ENCODE measurements around the gene BMP10. TPM values are rescaled to one million over a fixed set of nuclear protein-coding genes. Genes with fewer than 3 reads are reported as not detected.
"Not testable (repeated sequence)": the region's sequence is repeated elsewhere in the genome, so short reads cannot be mapped to it uniquely, and the experiment has no call there.

BMP10 gene
- total and polyA plus RNA-seq, 10 donors, result not detected

- H3K4me3 ChIP-seq, result no peak overlapping the region
- H3K27me3 ChIP-seq (replicated peaks in 1 of 7), result no peaks in the 10 kb centered on the region
- H3K4me1 ChIP-seq, result no peaks in the 10 kb centered on the region
- 84 to 89% (median 88%) methylated on average over 4 of the region's 4 CpGs for WGBS, 5 donors
- intact Hi-C loops (cut with DNase I; ENCODE audit: low total_unique reads), result loop anchor here (10.0 kb wide), 1 partner anchor 56 kb away; no protein-coding TSS in a partner anchor
- H3K36me3 ChIP-seq, result no peaks in the 10 kb centered on the region
- no peak for DNase-seq
- H3K27ac ChIP-seq, result no peak overlapping the region
- TF ChIP-seq POLR2A (IDR thresholded peaks at IDR 0.05), result no peak
- TF ChIP-seq CTCF (IDR thresholded peaks at IDR 0.05 in 8 of 11, conservative IDR thresholded peaks at IDR 0.05 in 3 of 11), result no peak
- TF ChIP-seq POLR2AphosphoS5 (IDR thresholded peaks at IDR 0.05), result no peak
- peaks cover 0 to 20% (median 15%) of the 10 kb centered on the region in 8 donors for H3K9me3 ChIP-seq
These were observed 30.0 kb upstream of the BMP10 start for GRCh38 chr2:68901199-68901514.

GRCh38 chr2:68900496-68901198 is 29.4 kb upstream of the BMP10 start:
- no peak for DNase-seq
- H3K27me3 ChIP-seq (replicated peaks in 1 of 7), result no peaks in the 10 kb centered on the region
- no peak overlapping the region for H3K4me3 ChIP-seq
- no peaks in the 10 kb centered on the region for H3K36me3 ChIP-seq
- 77 to 87% (median 82%) methylated on average over 5 of the region's 5 CpGs for WGBS, 5 donors
- intact Hi-C loops (cut with DNase I; ENCODE audit: low total_unique reads), result loop anchor here (10.0 kb wide), 1 partner anchor 56 kb away; no protein-coding TSS in a partner anchor
- no peak overlapping the region for H3K27ac ChIP-seq
- H3K4me1 ChIP-seq, result no peaks in the 10 kb centered on the region
- no peak for TF ChIP-seq POLR2A (IDR thresholded peaks at IDR 0.05)
- H3K9me3 ChIP-seq, result peaks cover 0 to 20% (median 15%) of the 10 kb centered on the region in 8 donors

GRCh38 chr2:68895981-68896380 is 24.8 kb upstream of the BMP10 start:
- H3K4me3 ChIP-seq; DNase-seq; H3K9me3 ChIP-seq; intact Hi-C loops (cut with DNase I; ENCODE audit: low total_unique reads); H3K4me1 ChIP-seq; H3K36me3 ChIP-seq; H3K27ac ChIP-seq; H3K27me3 ChIP-seq (replicated peaks in 1 of 7): not testable (repeated sequence)
- WGBS, 5 donors, result 92 to 98% (median 97%) methylated on average over 6 of the region's 6 CpGs

GRCh38 chr2:68889500-68889899 is 18.3 kb upstream of the BMP10 start:
- peaks cover 0 to 4% (median 0%) of the 10 kb centered on the region in 6 donors for H3K4me1 ChIP-seq
- no peaks in the 10 kb centered on the region for H3K27me3 ChIP-seq (replicated peaks in 1 of 7)
- WGBS, 5 donors, result 75 to 98% (median 80%) methylated on average over 11 to 12 of the region's 12 CpGs
- H3K27ac ChIP-seq, result no peak overlapping the region
- no peaks in the 10 kb centered on the region for H3K9me3 ChIP-seq
- no peaks in the 10 kb centered on the region for H3K36me3 ChIP-seq
- TF ChIP-seq CTCF (IDR thresholded peaks at IDR 0.05 in 8 of 11, conservative IDR thresholded peaks at IDR 0.05 in 3 of 11) (no peak), POLR2A (IDR thresholded peaks at IDR 0.05) (no peak), POLR2AphosphoS5 (IDR thresholded peaks at IDR 0.05) (peak in 1 of 3 donors; percentile 7)
- no peak overlapping the region for H3K4me3 ChIP-seq
- intact Hi-C loops (cut with DNase I; ENCODE audit: low total_unique reads), result no loop called here
- no peak for DNase-seq

- peaks cover 0 to 4% (median 0%) of the 10 kb centered on the region in 6 donors for H3K4me1 ChIP-seq
- H3K27me3 ChIP-seq (replicated peaks in 1 of 7), result no peaks in the 10 kb centered on the region
- TF ChIP-seq CTCF (IDR thresholded peaks at IDR 0.05 in 8 of 11, conservative IDR thresholded peaks at IDR 0.05 in 3 of 11) (no peak), POLR2AphosphoS5 (IDR thresholded peaks at IDR 0.05) (no peak), POLR2A (IDR thresholded peaks at IDR 0.05) (no peak)
- intact Hi-C loops (cut with DNase I; ENCODE audit: low total_unique reads), result no loop called here
- H3K4me3 ChIP-seq, result no peak overlapping the region
- WGBS, 5 donors, result 86 to 91% (median 88%) methylated on average over 1 of the region's 1 CpG
- H3K27ac ChIP-seq, result no peak overlapping the region
- no peak for DNase-seq
- no peaks in the 10 kb centered on the region for H3K36me3 ChIP-seq
- no peaks in the 10 kb centered on the region for H3K9me3 ChIP-seq
These were observed 17.8 kb upstream of the BMP10 start for GRCh38 chr2:68889021-68889420.

All from spleen (tissue), 11 donors.